PC-3 (cell line): Measurements from ENCODE around the gene ERVK3-1.

ENCODE experiments used
- EZH2 ChIP-seq: fragments of 300-600 bp; sonication (generic); IDR thresholded peaks from one replicate; pipeline ENCODE4 v1.6.1; 2017; ENCODE audit warnings: antibody characterized with exemption, mild to moderate bottlenecking, low read length; ENCODE audit not compliant: unreplicated experiment
- TF ChIP-seq, protein P1 (sequence below): fragments of 300-600 bp; sonication (generic); conservative IDR thresholded peaks from 2 replicates; pipeline ENCODE4 v1.5.1; 2017; ENCODE audit warnings: antibody characterized with exemption, low read depth, mild to moderate bottlenecking, low read length

DNA sequence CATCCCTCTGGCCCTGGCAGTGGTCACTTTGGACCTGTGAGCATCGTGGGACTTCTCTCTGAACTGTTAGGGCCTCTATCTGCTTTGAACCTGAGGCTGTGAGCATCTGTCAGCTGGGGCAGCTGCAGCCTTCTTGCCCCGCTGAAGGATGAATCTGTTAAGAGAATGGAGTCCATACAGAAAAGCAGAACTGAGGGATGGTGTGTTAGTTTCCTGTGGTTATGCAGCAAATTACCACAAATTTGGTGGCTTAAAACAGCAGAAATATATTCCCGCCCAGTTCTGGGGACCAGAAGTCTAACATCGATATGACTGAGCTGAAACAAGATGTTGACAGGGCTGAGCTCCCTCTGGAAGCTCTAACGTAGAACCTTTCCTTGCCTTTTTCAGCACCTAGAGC is 59.0 kb downstream of the ERVK3-1 start:
- TF ChIP-seq, protein P1, sequence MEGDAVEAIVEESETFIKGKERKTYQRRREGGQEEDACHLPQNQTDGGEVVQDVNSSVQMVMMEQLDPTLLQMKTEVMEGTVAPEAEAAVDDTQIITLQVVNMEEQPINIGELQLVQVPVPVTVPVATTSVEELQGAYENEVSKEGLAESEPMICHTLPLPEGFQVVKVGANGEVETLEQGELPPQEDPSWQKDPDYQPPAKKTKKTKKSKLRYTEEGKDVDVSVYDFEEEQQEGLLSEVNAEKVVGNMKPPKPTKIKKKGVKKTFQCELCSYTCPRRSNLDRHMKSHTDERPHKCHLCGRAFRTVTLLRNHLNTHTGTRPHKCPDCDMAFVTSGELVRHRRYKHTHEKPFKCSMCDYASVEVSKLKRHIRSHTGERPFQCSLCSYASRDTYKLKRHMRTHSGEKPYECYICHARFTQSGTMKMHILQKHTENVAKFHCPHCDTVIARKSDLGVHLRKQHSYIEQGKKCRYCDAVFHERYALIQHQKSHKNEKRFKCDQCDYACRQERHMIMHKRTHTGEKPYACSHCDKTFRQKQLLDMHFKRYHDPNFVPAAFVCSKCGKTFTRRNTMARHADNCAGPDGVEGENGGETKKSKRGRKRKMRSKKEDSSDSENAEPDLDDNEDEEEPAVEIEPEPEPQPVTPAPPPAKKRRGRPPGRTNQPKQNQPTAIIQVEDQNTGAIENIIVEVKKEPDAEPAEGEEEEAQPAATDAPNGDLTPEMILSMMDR: no peak
- no peak for TF ChIP-seq EZH2
